Measurements from ENCODE around the gene FAM83E. TPM values are rescaled to one million over a fixed set of nuclear protein-coding genes. Genes with fewer than 3 reads are reported as not detected.

Gene FAM83E
- total RNA-seq, 1 experiment from 2014 or later: 8.8 TPM

GRCh38 chr19:48625891-48626327, 11.0 kb upstream of the FAM83E start:
- Mint-ChIP-seq H3K27ac (no peak overlapping the region), H3K4me3 (peak overlapping the region; percentile 73), H3K27me3 (ENCODE audit: low read depth) (no peaks in the 10 kb centered on the region; the same call in 1 of the 2 replicates), H3K9me3 (no peaks in the 10 kb centered on the region), H3K36me3 (peaks cover 4% of the 10 kb centered on the region; the same call in 1 of the 2 replicates), H3K4me1 (peaks cover 20% of the 10 kb centered on the region)
- DNase-seq (ENCODE audit: low spot score) (no peak), ATAC-seq (no peak)
- TF ChIP-seq TEAD4 (CRISPR knock-in tag; IDR thresholded peaks at IDR 0.05): no peak
- ChIA-PET POLR2A (interaction anchor here (0.7 to 1.4 kb wide), 2 partner anchors 19 to 293 kb away, joined by 3 to 4 read pairs; no protein-coding TSS in a partner anchor), CTCF (no interaction called here)

GRCh38 chr19:48624791-48625723, 10.2 kb upstream of the FAM83E start:
- ATAC-seq: peak; percentile 5
- ChIA-PET POLR2A (interaction anchor here (1.4 to 1.8 kb wide), 2 partner anchors 10 to 20 kb away, joined by 3 to 16 read pairs; partner anchors contain the start of gene FAM83E), CTCF (no interaction called here)
- peak overlapping the region; percentile 79 for H3K27ac Mint-ChIP-seq
- TF ChIP-seq NFE2L1 (CRISPR knock-in tag; IDR thresholded peaks at IDR 0.05) (no peak), ZNF317 (CRISPR knock-in tag; IDR thresholded peaks at IDR 0.05; ENCODE audit: borderline replicate concordance, low read depth) (no peak), ATF1 (CRISPR knock-in tag; IDR thresholded peaks at IDR 0.05) (no peak), ZNF219 (CRISPR knock-in tag; IDR thresholded peaks at IDR 0.05; ENCODE audit: borderline replicate concordance) (no peak), JUN (CRISPR knock-in tag; IDR thresholded peaks at IDR 0.05) (no peak), MAX (CRISPR knock-in tag; IDR thresholded peaks at IDR 0.05) (no peak), FOXJ3 (CRISPR knock-in tag; IDR thresholded peaks at IDR 0.05; ENCODE audit: borderline replicate concordance) (no peak), ATF2 (CRISPR knock-in tag; IDR thresholded peaks at IDR 0.05; ENCODE audit: borderline replicate concordance, low read depth) (no peak)
- H3K4me1 Mint-ChIP-seq: peaks cover 21% of the 10 kb centered on the region
- H3K27me3 Mint-ChIP-seq (ENCODE audit: low read depth): no peaks in the 10 kb centered on the region; the same call in 1 of the 2 replicates
- no peaks in the 10 kb centered on the region for H3K9me3 Mint-ChIP-seq
- peak overlapping the region; percentile 73 for H3K4me3 Mint-ChIP-seq
- H3K36me3 Mint-ChIP-seq: peaks cover 4% of the 10 kb centered on the region; the same call in 1 of the 2 replicates
- no peak for DNase-seq (ENCODE audit: low spot score)

- peaks cover 25% of the 10 kb centered on the region for H3K4me1 Mint-ChIP-seq
- POLR2A ChIA-PET: interaction anchor here (0.6 to 1.8 kb wide), 6 partner anchors 9 to 290 kb away, joined by 3 to 16 read pairs (median 4); partner anchors contain the start of gene FAM83E
- peak; percentile 88 for TF ChIP-seq NFYB (CRISPR knock-in tag; conservative IDR thresholded peaks at IDR 0.05; ENCODE audit: low read depth)
- peak; percentile 86 for TF ChIP-seq FOXP4 (CRISPR knock-in tag; IDR thresholded peaks at IDR 0.05)
- no peak for TF ChIP-seq ZNF138 (CRISPR knock-in tag; conservative IDR thresholded peaks at IDR 0.05)
- peak; percentile 87 for TF ChIP-seq ETV6 (CRISPR knock-in tag; IDR thresholded peaks at IDR 0.05)
- no peak for TF ChIP-seq FOXJ3 (CRISPR knock-in tag; IDR thresholded peaks at IDR 0.05; ENCODE audit: borderline replicate concordance)
- TF ChIP-seq USF1 (CRISPR knock-in tag; IDR thresholded peaks at IDR 0.05): peak; percentile 34; the same call in 1 of the 2 replicates
- TF ChIP-seq KAT7 (CRISPR knock-in tag; IDR thresholded peaks at IDR 0.05; ENCODE audit: borderline replicate concordance): 0 out of 2 replicates have a peak, but pooled peaks have one; percentile 31
- no peak for TF ChIP-seq ZNF425 (CRISPR knock-in tag; conservative IDR thresholded peaks at IDR 0.05)
- peak; percentile 86 for TF ChIP-seq FOXK1 (CRISPR knock-in tag; IDR thresholded peaks at IDR 0.05)
- TF ChIP-seq CREM (CRISPR knock-in tag; IDR thresholded peaks at IDR 0.05): 0 out of 2 replicates have a peak, but pooled peaks have one; percentile 17
- TF ChIP-seq ZNF232 (CRISPR knock-in tag; IDR thresholded peaks at IDR 0.05): peak; percentile 69; the same call in 1 of the 2 replicates
- TF ChIP-seq SP1 (CRISPR knock-in tag; conservative IDR thresholded peaks at IDR 0.05): peak; percentile 97
Measured at GRCh38 chr19:48624067-48624594, 9.3 kb upstream of the FAM83E start.

More at GRCh38 chr19:48624067-48624594, 9.3 kb upstream of the FAM83E start:
- peaks cover 5% of the 10 kb centered on the region; the same call in 1 of the 2 replicates for H3K36me3 Mint-ChIP-seq
- ATAC-seq (peak; percentile 83), DNase-seq (ENCODE audit: low spot score) (peak; percentile 100)
- CTCF ChIA-PET: interaction anchor here (0.8 to 1.9 kb wide), 9 partner anchors 9 to 164 kb away, joined by 3 to 12 read pairs (median 5); partner anchors contain the start of genes CA11 and FAM83E
- H3K4me3 Mint-ChIP-seq: peak overlapping the region; percentile 73
- no peaks in the 10 kb centered on the region; the same call in 1 of the 2 replicates for H3K27me3 Mint-ChIP-seq (ENCODE audit: low read depth)
- H3K9me3 Mint-ChIP-seq: no peaks in the 10 kb centered on the region
- peak overlapping the region; percentile 97 for H3K27ac Mint-ChIP-seq
